Skeletal muscle cell (primary cell): ENCODE measurements around the gene TCF12.
"Not testable (repeated sequence)": the region's sequence is repeated elsewhere in the genome, so short reads cannot be mapped to it uniquely, and the experiment has no call there.

Source experiments
- DNase-seq: peaks from one replicate; pipeline ENCODE4 v3.0.0-alpha.2; 2010; ENCODE audit warnings: low read depth
- H3K4me3 ChIP-seq: 2 replicates; pipeline ENCODE4 v1.5.1; 2011; ENCODE audit warnings: low read depth, mild to moderate bottlenecking, control low read depth, low read length, moderate library complexity

TCF12 gene

DNA sequence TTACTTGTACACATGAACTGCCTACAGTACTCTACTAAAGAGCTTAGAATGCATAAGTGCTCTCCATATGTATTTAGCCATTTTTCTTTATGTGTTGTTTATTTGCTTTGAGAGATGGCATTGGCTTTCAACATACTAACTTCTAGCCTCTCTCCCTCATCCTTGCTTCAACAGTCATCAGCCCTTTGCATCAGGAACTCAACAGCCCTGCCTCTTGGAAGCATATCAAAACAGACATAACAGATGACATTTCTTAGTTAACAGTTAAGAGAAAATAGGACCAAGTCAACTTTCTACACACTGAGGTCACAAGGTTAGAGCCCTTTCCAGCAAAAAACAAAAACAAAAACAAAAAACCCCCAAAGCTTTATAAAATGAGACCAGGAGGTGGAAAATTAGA lies 145.6 kb downstream of the TCF12 start:
- no peak for DNase-seq

DNA sequence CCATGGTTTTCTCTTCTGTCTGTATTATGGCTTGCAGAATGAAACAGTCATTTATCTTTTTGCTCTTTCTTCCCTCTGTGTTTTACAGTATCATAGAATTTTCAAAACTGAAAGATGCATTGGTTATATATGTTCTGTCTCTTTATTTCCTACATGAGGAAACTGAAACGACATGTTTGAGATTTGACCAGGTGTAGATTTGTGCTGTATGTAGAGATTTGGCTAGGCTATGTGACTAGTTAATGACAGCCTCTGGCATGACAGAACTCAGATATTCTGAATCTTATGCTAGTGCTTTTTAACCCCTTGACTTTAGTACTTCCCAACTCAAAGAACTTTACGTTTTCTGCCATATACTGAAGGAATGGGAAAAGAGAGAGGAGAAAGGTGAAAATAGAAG lies 151.0 kb downstream of the TCF12 start:
- H3K4me3 ChIP-seq, result no peak overlapping the region
- no peak for DNase-seq

More for the DNA sequence above, 145.6 kb downstream of the TCF12 start:
- no peak overlapping the region for H3K4me3 ChIP-seq

DNA sequence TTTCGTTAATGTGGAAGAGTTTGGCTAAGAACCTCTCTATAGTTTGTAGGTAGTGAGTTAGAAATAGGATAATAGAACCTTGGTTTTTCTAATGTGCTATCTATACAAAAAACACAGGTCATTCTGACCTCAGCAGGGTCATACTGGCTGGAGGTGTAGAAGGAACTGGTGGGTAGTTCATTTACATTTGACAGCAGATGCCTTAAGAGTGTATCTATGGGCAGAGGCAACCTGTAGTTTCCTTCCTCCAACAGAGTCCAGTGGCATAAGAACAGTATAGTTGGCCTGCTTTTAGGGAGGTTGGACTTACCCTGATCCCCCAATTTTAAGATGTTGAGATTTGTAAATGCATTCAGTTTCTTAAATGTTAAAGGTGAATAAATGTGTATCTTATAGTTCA lies 152.2 kb downstream of the TCF12 start:
- DNase-seq, result no peak
- no peak overlapping the region for H3K4me3 ChIP-seq

DNA sequence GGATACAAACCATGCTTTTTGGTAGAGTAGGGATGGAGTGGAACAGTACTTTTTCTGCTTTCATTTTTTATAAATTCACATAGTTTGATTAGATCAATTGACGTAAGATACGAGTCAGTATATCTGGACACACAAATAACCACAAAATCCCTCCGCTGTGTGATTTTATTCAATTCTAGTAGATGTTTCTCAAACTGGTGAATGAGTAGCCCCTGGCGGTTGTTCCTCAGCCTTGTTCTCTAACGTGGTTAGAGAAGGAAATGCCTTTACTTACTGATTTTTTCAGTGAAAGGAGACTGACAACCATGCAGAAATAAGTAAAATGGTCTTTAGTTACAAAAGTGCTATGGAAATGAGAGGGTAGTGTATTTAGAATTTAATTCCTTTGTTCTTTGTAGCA lies 161.0 kb downstream of the TCF12 start:
- no peak overlapping the region for H3K4me3 ChIP-seq
- DNase-seq, result no peak

DNA sequence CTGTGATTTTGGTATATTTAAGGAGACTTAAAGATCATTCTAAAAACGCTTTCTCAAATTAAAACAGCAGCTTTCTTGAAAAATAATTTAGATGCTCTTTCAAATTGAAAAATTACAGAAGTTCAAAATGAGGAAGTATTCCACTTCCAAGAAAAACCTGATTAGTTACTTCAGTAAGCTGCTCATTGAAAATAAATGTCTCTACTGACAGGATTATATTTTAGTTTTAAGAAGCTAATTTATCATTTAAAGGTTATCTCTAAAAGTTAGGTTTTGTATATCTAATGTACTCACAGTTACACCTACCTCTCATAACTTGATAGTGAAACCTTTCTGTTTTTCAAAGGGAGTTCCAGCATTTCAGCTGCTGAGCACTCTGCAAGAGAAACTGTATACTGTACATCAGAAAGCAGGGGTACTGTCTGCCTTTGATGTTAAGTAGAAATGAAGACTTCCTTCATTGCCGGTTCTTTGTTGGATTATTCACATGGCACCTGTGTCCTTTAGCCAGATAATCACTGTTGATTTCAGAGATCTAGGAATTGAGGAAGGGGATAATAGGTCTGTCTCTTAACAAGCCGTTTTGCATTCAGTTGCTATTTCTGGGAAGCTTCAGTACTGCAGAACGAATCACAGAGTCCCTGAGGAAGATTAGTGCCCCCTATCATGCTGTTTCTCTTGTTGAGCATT lies 161.6 kb downstream of the TCF12 start:
- DNase-seq, result no peak

DNA sequence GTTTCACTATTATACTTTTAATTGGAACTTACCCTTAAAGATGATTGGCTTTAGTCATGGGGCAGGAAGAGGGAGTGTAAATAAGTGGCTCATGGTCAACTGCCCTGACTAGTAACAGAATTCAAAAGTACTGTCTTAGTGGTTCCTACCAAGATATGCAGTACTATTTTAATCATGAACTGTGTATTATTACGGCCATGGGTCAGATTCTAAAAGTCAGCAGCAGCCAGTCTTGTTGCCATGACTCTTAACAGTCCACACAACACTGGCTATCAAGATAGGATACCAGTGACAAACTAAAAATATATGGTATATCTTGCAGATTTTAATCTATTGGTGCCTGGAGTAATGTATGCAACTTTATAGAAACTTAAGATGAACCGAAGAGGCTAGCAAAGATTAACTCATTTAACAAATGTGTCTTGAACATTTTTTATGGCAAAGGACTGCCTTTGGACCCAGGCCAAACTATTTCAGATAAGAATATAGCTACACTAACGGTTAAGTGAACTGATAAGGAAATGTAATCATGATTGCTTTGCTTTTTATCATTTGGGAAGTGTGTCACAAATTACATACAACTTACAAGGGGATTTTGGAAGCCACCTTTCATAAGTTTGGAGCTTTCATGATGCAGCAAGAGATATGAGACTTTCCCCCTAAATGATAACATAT lies 163.7 kb downstream of the TCF12 start:
- DNase-seq, result no peak
- H3K4me3 ChIP-seq, result no peak overlapping the region

More for the DNA sequence above, 161.6 kb downstream of the TCF12 start:
- H3K4me3 ChIP-seq, result no peak overlapping the region

DNA sequence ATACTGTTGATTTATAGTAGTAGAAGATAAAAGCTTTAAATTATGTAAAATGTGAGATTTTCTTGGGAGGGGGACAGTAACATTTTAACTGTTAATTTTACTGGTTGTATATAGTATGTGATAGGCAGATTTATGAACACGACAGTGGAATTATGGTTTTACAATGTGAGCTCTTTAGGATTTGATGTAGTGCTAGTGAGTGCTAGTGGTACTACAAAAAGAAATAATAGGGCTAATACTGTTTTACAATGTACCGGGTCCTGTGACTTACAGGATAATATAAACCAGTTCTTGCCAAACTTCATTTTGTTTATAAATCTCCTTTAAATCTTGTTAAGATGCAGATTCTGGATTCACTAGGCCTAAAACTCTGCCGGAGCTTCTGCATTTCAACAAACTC lies 165.7 kb downstream of the TCF12 start:
- no peak for DNase-seq
- no peak overlapping the region for H3K4me3 ChIP-seq

DNA sequence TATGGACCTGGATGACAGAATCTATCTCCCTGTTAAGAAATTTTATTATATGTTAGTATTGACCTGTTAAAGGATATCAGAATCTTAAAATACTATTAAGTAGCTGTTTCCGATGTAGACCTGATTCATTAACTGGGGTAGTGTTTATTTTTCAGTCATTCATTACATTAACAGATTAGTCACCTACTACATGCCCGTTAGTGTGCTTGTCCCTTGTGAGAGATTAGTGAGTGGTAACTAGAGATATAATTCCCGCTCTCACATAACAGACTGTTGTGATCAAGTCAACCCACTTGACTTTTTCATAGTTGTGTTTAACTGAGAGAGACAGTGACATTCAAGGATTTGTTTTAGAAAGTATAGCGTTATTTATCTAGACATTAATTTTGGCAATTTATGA lies 166.8 kb downstream of the TCF12 start:
- H3K4me3 ChIP-seq, result no peak overlapping the region
- no peak for DNase-seq

DNA sequence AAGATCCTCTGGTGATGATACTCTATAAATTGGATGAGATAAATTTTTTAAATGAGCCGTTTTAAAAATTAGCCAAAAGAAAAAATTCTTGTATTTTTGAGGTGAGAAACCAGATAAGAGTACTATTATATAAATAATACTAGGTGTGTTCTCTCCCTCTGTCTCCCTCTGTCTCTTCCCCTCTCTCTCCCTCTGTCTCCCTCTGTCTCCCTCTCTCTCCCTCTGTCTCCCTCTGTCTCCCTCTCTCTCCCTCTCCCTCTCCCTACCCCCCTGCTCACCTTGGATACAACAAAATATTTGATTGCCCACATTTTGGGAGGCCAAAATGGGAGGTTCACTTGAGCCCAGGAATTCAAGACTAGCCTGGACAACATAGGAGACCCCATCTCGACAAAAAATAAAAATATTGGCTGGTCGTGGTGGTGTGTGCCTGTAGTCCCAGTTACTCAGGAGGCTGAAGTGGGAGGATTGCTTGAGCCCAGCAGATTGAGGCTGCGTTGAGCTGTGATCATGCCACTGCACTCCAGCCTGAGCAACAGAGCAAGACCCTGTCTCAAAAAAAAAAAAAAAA lies 168.5 kb downstream of the TCF12 start:
- no peak overlapping the region for H3K4me3 ChIP-seq
- no peak for DNase-seq

DNA sequence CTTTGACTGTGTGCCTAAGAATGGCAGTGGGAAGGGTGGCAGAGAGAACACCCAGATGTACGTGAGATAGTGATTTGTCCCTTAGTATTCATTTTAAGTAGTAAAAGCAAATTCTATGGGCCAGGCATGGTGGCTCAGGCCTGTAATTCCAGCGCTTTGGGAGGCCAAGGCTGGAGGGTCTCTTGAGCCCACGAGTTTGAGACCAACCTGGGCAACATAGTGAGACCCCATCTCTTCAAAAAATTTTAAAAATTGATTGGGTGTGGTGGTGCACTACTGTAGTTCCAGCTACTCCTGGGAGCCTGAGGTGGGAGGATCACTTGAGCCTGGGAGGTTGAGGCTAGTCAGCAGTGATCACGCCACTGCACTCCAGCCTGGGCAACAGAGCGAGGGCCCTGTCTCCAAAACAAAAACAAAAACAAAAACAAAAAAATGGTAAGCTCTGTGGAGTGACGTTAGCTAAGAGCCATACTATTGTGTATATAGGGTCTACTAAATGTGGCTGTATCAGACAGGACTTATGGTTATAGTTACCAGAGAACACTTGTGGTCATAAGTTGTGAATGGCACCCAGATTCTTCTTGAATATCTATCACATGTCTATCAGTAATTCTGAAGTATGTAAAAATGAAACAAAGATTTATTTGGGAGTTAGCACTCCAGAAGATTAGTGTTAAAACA lies 171.5 kb downstream of the TCF12 start:
- no peak overlapping the region for H3K4me3 ChIP-seq
- DNase-seq, result no peak

DNA sequence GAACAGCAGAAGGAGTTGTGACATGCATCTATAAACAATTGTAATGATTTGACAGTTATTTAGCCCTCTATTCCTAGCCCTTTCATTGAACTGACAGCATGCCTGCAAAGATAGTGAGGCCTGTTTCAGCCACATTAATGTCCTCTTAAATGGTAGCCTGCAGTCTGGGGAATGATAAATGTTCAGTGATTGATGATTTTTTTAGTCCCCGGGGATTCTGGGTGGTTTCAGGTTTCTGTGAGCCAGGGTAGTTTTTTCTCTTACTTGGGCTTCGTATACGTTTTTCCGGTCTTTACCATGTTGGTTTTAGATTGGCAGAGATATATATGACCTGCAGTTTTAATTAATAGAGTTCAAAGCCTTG lies 172.0 kb downstream of the TCF12 start:
- no peak overlapping the region for H3K4me3 ChIP-seq
- no peak for DNase-seq

DNA sequence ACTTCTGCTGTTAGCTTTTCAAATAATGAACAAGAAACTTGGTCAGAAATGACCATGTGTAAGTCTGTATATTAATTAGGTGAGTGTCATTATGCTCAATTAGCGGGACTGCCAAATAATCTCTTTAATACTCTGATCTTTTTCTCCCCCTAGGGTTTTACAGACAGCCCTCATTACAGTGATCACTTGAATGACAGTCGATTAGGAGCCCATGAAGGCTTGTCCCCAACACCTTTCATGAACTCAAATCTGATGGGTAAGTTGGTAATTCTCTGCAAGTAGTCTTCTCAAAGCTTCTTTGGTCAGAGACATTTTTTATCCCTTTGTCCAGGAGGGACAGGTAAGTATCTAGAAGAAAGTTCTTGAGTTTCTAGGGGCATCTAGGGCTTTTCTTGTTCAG lies 173.2 kb downstream of the TCF12 start:
- no peak overlapping the region for H3K4me3 ChIP-seq
- DNase-seq, result no peak

DNA sequence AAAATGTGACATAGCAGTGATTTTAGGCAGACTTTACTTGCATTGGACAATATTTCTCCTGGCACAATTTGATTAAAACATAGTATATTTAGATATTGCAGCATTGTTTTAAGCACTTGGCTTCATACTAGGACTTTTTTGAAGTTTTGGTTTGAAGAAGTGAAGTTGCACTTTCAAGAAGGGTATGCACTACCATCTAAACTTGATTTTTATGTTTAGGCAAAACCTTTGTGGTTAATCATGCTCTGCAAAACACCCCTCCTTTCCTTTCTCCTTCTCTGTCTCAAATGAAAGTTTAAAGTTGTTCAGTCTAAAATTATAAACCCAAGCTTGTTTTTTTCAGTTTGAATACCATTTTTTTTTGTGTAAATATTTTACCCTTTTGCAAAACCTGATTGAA lies 173.8 kb downstream of the TCF12 start:
- no peak overlapping the region for H3K4me3 ChIP-seq
- no peak for DNase-seq

DNA sequence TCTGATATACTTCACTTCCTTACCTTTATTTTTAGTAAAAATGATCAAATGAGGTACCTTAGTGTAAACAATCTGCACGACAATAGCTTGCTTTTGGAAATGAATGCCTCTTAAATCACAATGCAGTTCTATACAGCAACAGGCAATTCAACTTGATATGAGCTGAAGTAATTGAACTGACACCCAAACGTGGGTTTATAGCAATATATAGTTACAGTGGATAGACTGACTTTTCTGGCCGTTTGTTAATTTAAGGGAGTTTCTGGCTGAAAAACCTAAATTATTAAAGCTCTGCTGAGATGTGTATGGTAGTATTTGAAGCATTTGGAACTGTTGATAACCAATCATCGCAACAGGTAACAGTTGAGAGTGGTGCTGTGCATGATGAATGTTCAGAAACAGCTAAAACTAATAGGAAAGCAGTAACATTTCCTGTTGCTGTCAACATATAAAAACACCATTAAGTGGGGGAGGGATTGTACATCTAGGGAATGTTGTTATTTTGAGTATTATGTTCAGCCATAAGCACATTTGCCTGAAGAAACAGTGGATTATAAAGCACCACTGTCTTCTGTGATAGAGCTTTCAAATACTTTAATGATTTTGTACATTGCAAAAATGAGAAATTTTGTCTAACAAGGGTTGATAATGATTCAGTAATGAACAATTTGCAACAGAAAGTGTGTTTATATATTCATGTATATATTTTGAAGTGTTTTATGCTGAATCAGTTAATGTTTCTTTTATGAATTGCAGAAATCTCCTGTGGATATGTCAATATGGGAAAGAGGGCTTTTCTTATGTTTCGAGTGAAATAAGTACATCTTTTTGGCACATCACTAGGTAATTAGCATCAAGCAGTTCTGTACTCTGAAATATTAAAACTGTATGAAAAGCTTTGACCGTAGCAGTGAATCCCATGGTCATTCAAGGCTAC lies 176.1 kb downstream of the TCF12 start:
- H3K4me3 ChIP-seq, result no peak overlapping the region
- DNase-seq, result no peak

DNA sequence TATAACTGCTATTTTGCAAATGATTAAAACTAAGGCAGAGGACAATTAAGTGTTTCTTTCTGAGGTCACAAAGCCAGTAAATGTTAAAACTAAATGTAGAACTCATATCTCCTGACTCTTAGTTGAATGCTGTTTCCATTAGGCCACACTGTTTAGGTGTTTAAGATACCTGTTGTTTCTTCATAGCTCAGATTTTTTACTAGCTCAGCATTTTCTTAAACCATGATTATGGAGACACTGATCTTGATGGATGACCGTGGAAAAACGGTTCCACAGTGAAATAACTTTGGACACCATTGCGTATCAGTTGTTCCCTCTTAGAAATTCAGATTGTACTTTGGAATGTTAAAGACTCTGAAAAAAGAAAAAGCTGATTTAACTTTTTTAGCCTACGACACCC lies 177.5 kb downstream of the TCF12 start:
- DNase-seq, result no peak
- H3K4me3 ChIP-seq, result no peak overlapping the region

DNA sequence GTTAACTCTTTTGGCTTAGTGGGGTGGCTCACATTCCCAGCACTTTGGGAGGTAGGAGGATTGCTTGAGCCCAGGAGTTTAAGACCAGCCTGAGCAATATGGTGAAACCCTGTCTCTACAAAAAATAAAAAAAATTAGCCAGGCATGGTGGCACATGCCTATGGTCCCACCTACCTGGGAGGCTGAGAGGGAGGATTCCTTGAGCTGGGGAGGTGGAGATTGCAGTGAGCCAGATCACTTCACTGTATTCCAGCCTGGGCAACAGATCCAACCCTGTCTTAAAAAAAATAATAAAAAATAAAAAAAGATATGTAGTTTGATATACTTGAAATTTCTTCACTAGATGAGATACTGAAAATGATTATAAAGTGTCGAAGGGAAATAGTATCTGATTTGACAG lies 178.8 kb downstream of the TCF12 start:
- no peak overlapping the region for H3K4me3 ChIP-seq
- DNase-seq, result no peak

DNA sequence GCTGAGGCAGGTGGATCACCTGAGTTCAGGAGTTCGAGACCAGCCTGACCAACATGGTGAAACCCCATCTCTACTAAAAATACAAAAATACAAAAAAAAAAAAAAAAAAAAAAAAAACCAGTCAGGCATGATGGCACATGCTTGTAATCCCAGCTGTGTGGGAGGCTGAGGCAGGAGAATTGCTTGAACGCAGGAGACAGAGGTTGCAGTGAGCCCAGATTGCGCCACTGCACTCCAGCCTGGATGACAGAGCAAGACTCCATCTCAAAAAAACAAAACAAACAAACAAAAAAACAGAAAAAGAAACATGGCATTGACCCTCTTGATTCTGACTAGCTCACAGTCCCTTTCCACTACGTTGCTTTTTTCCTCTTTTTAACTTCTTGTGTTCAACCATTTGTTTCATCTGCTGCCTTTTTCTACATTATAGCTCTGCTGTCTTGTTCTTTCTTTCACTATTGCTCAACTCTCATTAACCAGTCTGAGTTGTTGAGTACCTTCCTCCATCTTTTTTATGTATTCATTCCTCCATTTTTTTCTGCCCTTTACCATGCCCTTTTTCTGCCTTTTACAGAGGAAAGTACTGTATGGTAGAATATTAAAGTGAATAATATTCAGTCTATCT lies 179.6 kb downstream of the TCF12 start:
- DNase-seq, H3K4me3 ChIP-seq: not testable (repeated sequence)

DNA sequence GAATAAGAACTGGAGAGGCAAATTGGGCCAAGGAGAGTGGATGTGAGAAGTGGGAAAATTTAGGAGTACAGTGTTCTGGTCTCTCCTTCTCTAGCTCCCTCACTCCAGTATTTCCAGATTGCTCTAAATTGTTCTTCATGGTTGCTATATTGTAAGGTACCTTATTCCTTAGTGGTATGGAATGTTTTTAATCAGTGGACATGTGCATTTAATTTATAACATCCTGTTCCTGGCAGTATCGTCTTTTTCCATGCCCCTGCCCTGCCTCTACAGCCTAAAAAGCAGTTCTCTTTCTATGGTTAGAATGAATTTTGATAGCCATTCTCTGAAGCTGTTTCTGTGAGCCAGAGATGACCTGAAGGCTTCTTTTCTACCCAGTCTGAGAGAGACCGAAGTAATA lies 180.5 kb downstream of the TCF12 start:
- no peak for DNase-seq
- no peak overlapping the region for H3K4me3 ChIP-seq

DNA sequence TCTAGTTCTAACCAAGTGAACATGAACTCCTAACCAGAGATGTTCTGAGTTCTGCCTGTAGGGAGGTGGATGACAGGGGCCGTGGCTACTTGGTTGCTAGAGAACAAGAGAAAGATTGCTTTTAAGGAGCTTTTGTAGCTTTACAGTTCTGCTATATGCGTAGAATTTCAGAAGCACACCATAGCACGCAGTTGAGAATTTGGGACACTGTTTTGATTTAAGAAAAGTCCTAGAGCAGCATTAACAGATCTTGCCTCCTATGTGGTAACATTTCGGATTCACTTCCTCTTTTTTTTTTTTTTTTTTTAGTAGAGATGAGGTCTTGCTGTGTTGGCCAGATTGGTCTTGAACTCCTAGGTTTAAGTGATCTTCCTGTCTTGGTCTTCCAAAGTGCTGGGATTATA lies 181.7 kb downstream of the TCF12 start:
- no peak overlapping the region for H3K4me3 ChIP-seq
- no peak for DNase-seq
